WTC11 (cell line): ENCODE measurements around the gene FCN1.

Experiments used
- CBFB ChIP-seq: sonication (generic); formaldehyde crosslinking; IDR thresholded peaks from 2 replicates; pipeline ENCODE4 v1.8.1; 2022; ENCODE audit warnings: mild to moderate bottlenecking, low read depth, missing genetic modification reagents
- ELF4 ChIP-seq: sonication (generic); formaldehyde crosslinking; IDR thresholded peaks from 2 replicates; pipeline ENCODE4 v1.8.1; 2022; ENCODE audit warnings: low read depth, mild to moderate bottlenecking, moderate library complexity, missing genetic modification reagents
- FOXK1 ChIP-seq: sonication (generic); formaldehyde crosslinking; IDR thresholded peaks from 2 replicates; pipeline ENCODE4 v1.8.0; 2022; ENCODE audit warnings: mild to moderate bottlenecking, moderate library complexity, missing genetic modification reagents
- IRF2 ChIP-seq: sonication (generic); formaldehyde crosslinking; IDR thresholded peaks from 2 replicates; pipeline ENCODE4 v1.8.0; 2022; ENCODE audit warnings: low read depth, missing genetic modification reagents, borderline replicate concordance
- NR1H2 ChIP-seq: sonication (generic); formaldehyde crosslinking; IDR thresholded peaks from 2 replicates; pipeline ENCODE4 v1.9.0; 2021; ENCODE audit warnings: mild to moderate bottlenecking, moderate library complexity, missing genetic modification reagents
- OVOL2 ChIP-seq: fragments of 250-450 bp; sonication (Bioruptor Pico); IDR thresholded peaks from 2 replicates; pipeline ENCODE4 v1.9.0; 2021; ENCODE audit warnings: mild to moderate bottlenecking, borderline replicate concordance
- RELA ChIP-seq: sonication (generic); formaldehyde crosslinking; IDR thresholded peaks from 2 replicates; pipeline ENCODE4 v1.8.1; 2022; ENCODE audit warnings: missing genetic modification reagents, mild to moderate bottlenecking, borderline replicate concordance
- SOX15 ChIP-seq: fragments of 250-450 bp; sonication (Bioruptor Pico); IDR thresholded peaks from 2 replicates; pipeline ENCODE4 v1.9.0; 2021; ENCODE audit warnings: mild to moderate bottlenecking
- TEAD4 ChIP-seq: sonication (generic); formaldehyde crosslinking; IDR thresholded peaks from 2 replicates; pipeline ENCODE4 v1.8.0; 2022; ENCODE audit warnings: mild to moderate bottlenecking, missing genetic modification reagents
- TF ChIP-seq, protein P1 (sequence below): fragments of 200-600 bp; IDR thresholded peaks from 2 replicates; pipeline ENCODE4 v1.8.0; 2022; ENCODE audit warnings: antibody characterized with exemption
- TF ChIP-seq, protein P2 (sequence below): sonication (generic); formaldehyde crosslinking; IDR thresholded peaks from 2 replicates; pipeline ENCODE4 v1.8.0; 2023; ENCODE audit warnings: missing genetic modification reagents, mild to moderate bottlenecking, borderline replicate concordance
- TF ChIP-seq, protein P3 (sequence below): fragments of 250-450 bp; sonication (Bioruptor Pico); IDR thresholded peaks from 2 replicates; pipeline ENCODE4 v1.9.0; 2021; ENCODE audit warnings: moderate library complexity, mild to moderate bottlenecking, inconsistent platforms, borderline replicate concordance
- TF ChIP-seq, protein P4 (sequence below): sonication (generic); formaldehyde crosslinking; IDR thresholded peaks from 2 replicates; pipeline ENCODE4 v1.8.1; 2022; ENCODE audit warnings: low read depth, missing genetic modification reagents, borderline replicate concordance
- TF ChIP-seq, protein P5 (sequence below): sonication (generic); formaldehyde crosslinking; IDR thresholded peaks from 2 replicates; pipeline ENCODE4 v1.8.0; 2022; ENCODE audit warnings: mild to moderate bottlenecking, missing genetic modification reagents

DNA sequence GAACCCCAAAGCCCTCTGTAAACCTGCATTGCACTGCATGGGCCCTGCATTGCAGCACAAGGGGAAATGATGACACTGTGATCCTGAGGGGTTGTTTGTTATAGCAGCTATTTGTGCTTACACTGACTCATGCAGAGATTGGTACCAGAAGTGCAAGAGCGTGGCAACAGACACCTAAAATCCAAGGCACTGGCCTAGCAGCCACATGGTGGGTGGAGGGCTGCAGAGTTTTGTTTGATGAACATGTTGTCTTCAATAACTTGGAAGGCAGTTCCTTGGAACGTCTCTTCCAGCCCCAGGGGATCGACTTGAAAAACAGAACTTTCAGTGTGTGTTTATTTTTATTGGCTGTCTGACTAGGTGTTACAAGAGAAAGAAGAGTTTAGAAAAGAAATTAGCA lies 22.6 kb downstream of the FCN1 start:
- TF ChIP-seq, protein P1, sequence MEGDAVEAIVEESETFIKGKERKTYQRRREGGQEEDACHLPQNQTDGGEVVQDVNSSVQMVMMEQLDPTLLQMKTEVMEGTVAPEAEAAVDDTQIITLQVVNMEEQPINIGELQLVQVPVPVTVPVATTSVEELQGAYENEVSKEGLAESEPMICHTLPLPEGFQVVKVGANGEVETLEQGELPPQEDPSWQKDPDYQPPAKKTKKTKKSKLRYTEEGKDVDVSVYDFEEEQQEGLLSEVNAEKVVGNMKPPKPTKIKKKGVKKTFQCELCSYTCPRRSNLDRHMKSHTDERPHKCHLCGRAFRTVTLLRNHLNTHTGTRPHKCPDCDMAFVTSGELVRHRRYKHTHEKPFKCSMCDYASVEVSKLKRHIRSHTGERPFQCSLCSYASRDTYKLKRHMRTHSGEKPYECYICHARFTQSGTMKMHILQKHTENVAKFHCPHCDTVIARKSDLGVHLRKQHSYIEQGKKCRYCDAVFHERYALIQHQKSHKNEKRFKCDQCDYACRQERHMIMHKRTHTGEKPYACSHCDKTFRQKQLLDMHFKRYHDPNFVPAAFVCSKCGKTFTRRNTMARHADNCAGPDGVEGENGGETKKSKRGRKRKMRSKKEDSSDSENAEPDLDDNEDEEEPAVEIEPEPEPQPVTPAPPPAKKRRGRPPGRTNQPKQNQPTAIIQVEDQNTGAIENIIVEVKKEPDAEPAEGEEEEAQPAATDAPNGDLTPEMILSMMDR = no peak
- TF ChIP-seq SOX15 (CRISPR knock-in tag) (no peak), CBFB (CRISPR knock-in tag) (no peak), IRF2 (CRISPR knock-in tag) (no peak), RELA (CRISPR knock-in tag) (no peak), TEAD4 (CRISPR knock-in tag) (no peak), OVOL2 (CRISPR knock-in tag) (no peak), NR1H2 (no peak), ELF4 (CRISPR knock-in tag) (no peak), FOXK1 (CRISPR knock-in tag) (no peak)
- TF ChIP-seq, protein P2, sequence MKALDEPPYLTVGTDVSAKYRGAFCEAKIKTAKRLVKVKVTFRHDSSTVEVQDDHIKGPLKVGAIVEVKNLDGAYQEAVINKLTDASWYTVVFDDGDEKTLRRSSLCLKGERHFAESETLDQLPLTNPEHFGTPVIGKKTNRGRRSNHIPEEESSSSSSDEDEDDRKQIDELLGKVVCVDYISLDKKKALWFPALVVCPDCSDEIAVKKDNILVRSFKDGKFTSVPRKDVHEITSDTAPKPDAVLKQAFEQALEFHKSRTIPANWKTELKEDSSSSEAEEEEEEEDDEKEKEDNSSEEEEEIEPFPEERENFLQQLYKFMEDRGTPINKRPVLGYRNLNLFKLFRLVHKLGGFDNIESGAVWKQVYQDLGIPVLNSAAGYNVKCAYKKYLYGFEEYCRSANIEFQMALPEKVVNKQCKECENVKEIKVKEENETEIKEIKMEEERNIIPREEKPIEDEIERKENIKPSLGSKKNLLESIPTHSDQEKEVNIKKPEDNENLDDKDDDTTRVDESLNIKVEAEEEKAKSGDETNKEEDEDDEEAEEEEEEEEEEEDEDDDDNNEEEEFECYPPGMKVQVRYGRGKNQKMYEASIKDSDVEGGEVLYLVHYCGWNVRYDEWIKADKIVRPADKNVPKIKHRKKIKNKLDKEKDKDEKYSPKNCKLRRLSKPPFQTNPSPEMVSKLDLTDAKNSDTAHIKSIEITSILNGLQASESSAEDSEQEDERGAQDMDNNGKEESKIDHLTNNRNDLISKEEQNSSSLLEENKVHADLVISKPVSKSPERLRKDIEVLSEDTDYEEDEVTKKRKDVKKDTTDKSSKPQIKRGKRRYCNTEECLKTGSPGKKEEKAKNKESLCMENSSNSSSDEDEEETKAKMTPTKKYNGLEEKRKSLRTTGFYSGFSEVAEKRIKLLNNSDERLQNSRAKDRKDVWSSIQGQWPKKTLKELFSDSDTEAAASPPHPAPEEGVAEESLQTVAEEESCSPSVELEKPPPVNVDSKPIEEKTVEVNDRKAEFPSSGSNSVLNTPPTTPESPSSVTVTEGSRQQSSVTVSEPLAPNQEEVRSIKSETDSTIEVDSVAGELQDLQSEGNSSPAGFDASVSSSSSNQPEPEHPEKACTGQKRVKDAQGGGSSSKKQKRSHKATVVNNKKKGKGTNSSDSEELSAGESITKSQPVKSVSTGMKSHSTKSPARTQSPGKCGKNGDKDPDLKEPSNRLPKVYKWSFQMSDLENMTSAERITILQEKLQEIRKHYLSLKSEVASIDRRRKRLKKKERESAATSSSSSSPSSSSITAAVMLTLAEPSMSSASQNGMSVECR (CRISPR knock-in tag) = no peak
- TF ChIP-seq, protein P3, sequence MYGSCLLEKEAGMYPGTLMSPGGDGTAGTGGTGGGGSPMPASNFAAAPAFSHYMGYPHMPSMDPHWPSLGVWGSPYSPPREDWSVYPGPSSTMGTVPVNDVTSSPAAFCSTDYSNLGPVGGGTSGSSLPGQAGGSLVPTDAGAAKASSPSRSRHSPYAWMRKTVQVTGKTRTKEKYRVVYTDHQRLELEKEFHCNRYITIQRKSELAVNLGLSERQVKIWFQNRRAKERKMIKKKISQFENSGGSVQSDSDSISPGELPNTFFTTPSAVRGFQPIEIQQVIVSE = no peak
- TF ChIP-seq, protein P4, sequence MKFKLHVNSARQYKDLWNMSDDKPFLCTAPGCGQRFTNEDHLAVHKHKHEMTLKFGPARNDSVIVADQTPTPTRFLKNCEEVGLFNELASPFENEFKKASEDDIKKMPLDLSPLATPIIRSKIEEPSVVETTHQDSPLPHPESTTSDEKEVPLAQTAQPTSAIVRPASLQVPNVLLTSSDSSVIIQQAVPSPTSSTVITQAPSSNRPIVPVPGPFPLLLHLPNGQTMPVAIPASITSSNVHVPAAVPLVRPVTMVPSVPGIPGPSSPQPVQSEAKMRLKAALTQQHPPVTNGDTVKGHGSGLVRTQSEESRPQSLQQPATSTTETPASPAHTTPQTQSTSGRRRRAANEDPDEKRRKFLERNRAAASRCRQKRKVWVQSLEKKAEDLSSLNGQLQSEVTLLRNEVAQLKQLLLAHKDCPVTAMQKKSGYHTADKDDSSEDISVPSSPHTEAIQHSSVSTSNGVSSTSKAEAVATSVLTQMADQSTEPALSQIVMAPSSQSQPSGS (CRISPR knock-in tag) = no peak
- TF ChIP-seq, protein P5, sequence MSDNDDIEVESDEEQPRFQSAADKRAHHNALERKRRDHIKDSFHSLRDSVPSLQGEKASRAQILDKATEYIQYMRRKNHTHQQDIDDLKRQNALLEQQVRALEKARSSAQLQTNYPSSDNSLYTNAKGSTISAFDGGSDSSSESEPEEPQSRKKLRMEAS (CRISPR knock-in tag) = no peak
